Caco-2 (cell line): ENCODE data around the gene FBXL20. TPM values are rescaled to one million over a fixed set of nuclear protein-coding genes. Genes with fewer than 3 reads are reported as not detected.
"Not testable (repeated sequence)": the region's sequence is repeated elsewhere in the genome, so short reads cannot be mapped to it uniquely, and the experiment has no call there.

Experiments used
- BruUV-seq: library from RNA; stranded (reverse); fragments of 400-500 nt; replicated peaks from 2 replicates; lab custom pipeline; 2021; lab: Mats Ljungman, UMichigan
- CTCF ChIA-PET: fragments of 300-600 bp; sonication (Branson Sonifier 250); formaldehyde crosslinking; loops from one replicate; lab custom pipeline; 2022; ENCODE audit warnings: antibody characterized with exemption; lab: Charles Lee
- POLR2A ChIA-PET: fragments of 300-600 bp; sonication (Branson Sonifier 250); formaldehyde crosslinking; loops from one replicate; lab custom pipeline; 2022; ENCODE audit warnings: antibody characterized with exemption; lab: Charles Lee
- DNase-seq, 2 experiments: peaks; one replicate each; pipeline versions ENCODE4 v3.0.0 to v3.0.0-alpha.2; 2020 to 2022
- H3K27me3 ChIP-seq: replicated peaks from 2 replicates; pipeline ENCODE4 v1.6.0; 2011; ENCODE audit warnings: low read length; ENCODE audit not compliant: control insufficient read depth, insufficient read depth
- H3K36me3 ChIP-seq: 2 replicates; pipeline ENCODE4 v1.5.1; 2011; ENCODE audit warnings: low read length; ENCODE audit not compliant: control insufficient read depth, insufficient read depth
- H3K4me1 ChIP-seq: fragments of 250-450 bp; sonication (Bioruptor Pico); 2 replicates; pipeline ENCODE4 v1.5.1; 2020; ENCODE audit warnings: mild to moderate bottlenecking
- H3K4me3 ChIP-seq: 2 replicates; pipeline ENCODE4 v1.5.1; 2011; ENCODE audit warnings: low read depth, mild to moderate bottlenecking, control low read depth, low read length
- H3K9me3 ChIP-seq: fragments of 250-450 bp; sonication (Bioruptor Pico); 2 replicates; pipeline ENCODE4 v1.5.1; 2020; ENCODE audit warnings: mild to moderate bottlenecking, moderate library complexity
- H3K27ac Mint-ChIP-seq: one replicate; pipeline ENCODE4 v1.8.0; 2022; ENCODE audit warnings: mixed read lengths; ENCODE audit not compliant: unreplicated experiment
- H3K27me3 Mint-ChIP-seq: one replicate; pipeline ENCODE4 v1.8.0; 2022; ENCODE audit warnings: mixed read lengths; ENCODE audit not compliant: insufficient read depth, unreplicated experiment
- H3K36me3 Mint-ChIP-seq: one replicate; pipeline ENCODE4 v1.8.0; 2022; ENCODE audit warnings: mild to moderate bottlenecking, mixed read lengths; ENCODE audit not compliant: insufficient read depth, unreplicated experiment
- H3K4me1 Mint-ChIP-seq: one replicate; pipeline ENCODE4 v1.8.0; 2022; ENCODE audit warnings: low read depth, mixed read lengths; ENCODE audit not compliant: unreplicated experiment
- H3K4me3 Mint-ChIP-seq: one replicate; pipeline ENCODE4 v1.8.0; 2022; ENCODE audit warnings: mild to moderate bottlenecking, moderate library complexity, mixed read lengths; ENCODE audit not compliant: unreplicated experiment
- H3K9me3 Mint-ChIP-seq: one replicate; pipeline ENCODE4 v1.8.0; 2022; ENCODE audit warnings: mixed read lengths; ENCODE audit not compliant: unreplicated experiment
- intact Hi-C: fragments of 100-400 bp; cut with micrococcal nuclease; formaldehyde crosslinking; loops from one replicate; pipeline ENCODE4 v1.10.0; 2022; ENCODE audit not compliant: unreplicated experiment
- total RNA-seq: library from RNA; stranded (reverse); gene quantifications from 2 replicates; pipeline ENCODE4 v1.2.3, GENCODE V29; 2022
- TF ChIP-seq, protein P1 (sequence below), 2 experiments: fragments of 200-600 bp in 1 of 2; IDR thresholded peaks; 1 replicate in 1 of 2; 2 replicates in 1 of 2; pipeline versions ENCODE4 v1.5.1 to v1.8.0; 2011 to 2022; ENCODE audit warnings: antibody characterized with exemption in 1 of 2, control low read depth in 1 of 2, inconsistent platforms in 1 of 2, low read depth in 1 of 2, low read length in 1 of 2, mild to moderate bottlenecking in 1 of 2, moderate library complexity in 1 of 2; ENCODE audit not compliant: insufficient read depth in 1 of 2, severe bottlenecking in 1 of 2, unreplicated experiment in 1 of 2

FBXL20 gene
- total RNA-seq, 1 experiment from 2014 or later: 12.6 TPM

DNA sequence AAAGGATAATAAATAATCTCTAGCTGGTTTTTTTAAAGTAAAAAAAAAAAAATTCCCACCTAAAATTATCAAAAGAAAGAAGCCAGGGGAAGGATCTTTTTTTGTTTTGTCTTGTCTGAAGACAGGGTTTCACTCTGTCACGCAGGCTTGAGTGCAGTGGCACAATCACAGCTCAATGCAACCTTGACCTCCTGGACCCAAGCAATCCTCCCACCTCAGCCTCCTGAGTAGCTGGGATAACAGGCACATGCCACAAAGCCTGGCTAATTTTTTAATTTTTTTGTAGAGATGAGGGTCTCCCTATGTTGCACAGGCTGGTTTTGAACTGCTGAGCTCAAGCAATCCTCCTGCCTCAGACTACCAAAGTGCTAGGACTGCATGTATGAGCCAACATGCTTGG lies 97.2 kb downstream of the FBXL20 start:
- intact Hi-C loops: no loop called here
- Mint-ChIP-seq H3K4me3 (no peak overlapping the region), H3K36me3 (peaks cover 4% of the 10 kb centered on the region), H3K4me1 (no peaks in the 10 kb centered on the region), H3K9me3 (no peaks in the 10 kb centered on the region), H3K27me3 (no peaks in the 10 kb centered on the region), H3K27ac (no peak overlapping the region)
- no peaks in the 10 kb centered on the region for H3K9me3 ChIP-seq
- H3K4me1 ChIP-seq: no peaks in the 10 kb centered on the region
- BruUV-seq: no TSS peak
- no peaks in the 10 kb centered on the region; the same call in none of the 2 replicates for H3K36me3 ChIP-seq
- H3K4me3 ChIP-seq: no peak overlapping the region
- no peaks in the 10 kb centered on the region for H3K27me3 ChIP-seq
- ChIA-PET POLR2A (no interaction called here), CTCF (no interaction called here)
- no peak for DNase-seq
- TF ChIP-seq, protein P1, sequence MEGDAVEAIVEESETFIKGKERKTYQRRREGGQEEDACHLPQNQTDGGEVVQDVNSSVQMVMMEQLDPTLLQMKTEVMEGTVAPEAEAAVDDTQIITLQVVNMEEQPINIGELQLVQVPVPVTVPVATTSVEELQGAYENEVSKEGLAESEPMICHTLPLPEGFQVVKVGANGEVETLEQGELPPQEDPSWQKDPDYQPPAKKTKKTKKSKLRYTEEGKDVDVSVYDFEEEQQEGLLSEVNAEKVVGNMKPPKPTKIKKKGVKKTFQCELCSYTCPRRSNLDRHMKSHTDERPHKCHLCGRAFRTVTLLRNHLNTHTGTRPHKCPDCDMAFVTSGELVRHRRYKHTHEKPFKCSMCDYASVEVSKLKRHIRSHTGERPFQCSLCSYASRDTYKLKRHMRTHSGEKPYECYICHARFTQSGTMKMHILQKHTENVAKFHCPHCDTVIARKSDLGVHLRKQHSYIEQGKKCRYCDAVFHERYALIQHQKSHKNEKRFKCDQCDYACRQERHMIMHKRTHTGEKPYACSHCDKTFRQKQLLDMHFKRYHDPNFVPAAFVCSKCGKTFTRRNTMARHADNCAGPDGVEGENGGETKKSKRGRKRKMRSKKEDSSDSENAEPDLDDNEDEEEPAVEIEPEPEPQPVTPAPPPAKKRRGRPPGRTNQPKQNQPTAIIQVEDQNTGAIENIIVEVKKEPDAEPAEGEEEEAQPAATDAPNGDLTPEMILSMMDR (IDR thresholded peaks at IDR 0.05; ENCODE audit: insufficient read depth in 1 of 2, low read depth in 1 of 2, low read length in 1 of 2, severe bottlenecking in 1 of 2, unreplicated experiment in 1 of 2): no peak

DNA sequence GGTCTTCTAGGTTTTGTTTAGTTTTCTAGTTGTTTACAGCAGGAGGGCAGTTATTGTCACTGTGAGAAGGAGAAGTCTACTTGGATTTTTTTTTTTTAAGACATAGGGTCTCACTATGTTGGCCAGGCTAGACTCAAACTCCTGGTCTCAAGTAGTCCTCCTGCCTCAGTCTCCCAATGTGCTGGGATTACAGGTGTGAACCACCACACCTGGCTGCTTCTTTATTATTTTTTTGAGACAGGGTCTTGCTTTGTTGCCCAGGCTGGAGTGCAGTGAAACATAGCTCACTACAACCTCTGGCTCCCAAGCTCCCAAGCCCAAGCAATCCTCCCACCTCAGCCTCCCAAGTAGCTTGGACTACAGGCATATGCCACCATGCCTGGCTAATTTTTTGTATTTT lies 107.4 kb downstream of the FBXL20 start:
- TF ChIP-seq, protein P1 (IDR thresholded peaks at IDR 0.05; ENCODE audit: insufficient read depth in 1 of 2, low read depth in 1 of 2, low read length in 1 of 2, severe bottlenecking in 1 of 2, unreplicated experiment in 1 of 2): no peak
- intact Hi-C loops: no loop called here
- H3K9me3 Mint-ChIP-seq: no peaks in the 10 kb centered on the region
- H3K36me3 Mint-ChIP-seq: no peaks in the 10 kb centered on the region
- no peaks in the 10 kb centered on the region for H3K27me3 Mint-ChIP-seq
- H3K4me3 Mint-ChIP-seq: no peak overlapping the region
- no peaks in the 10 kb centered on the region for H3K4me1 ChIP-seq
- no TSS peak for BruUV-seq
- H3K36me3 ChIP-seq: no peaks in the 10 kb centered on the region
- ChIA-PET POLR2A (no interaction called here), CTCF (no interaction called here)
- H3K27ac Mint-ChIP-seq: no peak overlapping the region
- no peaks in the 10 kb centered on the region for H3K4me1 Mint-ChIP-seq
- H3K4me3 ChIP-seq: no peak overlapping the region
- no peaks in the 10 kb centered on the region for H3K27me3 ChIP-seq
- H3K9me3 ChIP-seq: no peaks in the 10 kb centered on the region
- no peak for DNase-seq

DNA sequence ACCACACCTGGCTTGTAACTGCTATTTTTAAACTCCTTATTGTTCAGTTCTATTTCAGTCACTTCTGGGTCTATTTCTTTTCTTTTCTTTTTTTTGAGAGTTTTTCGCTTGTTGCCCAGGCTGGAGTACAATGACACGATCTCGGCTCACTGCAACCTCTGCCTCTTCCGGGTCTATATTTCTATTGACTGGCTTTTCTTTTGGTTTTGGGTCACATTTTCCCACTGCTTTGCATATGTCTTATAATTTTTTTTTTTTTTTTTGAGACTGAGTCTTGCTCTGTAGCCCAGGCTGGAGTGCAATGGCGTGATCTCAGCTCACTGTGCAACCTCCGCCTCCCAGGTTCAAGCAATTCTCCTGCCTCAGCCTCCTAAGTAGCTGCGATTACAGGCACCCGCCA lies 108.9 kb downstream of the FBXL20 start:
- CTCF ChIA-PET, H3K4me3 Mint-ChIP-seq: not testable (repeated sequence)

DNA sequence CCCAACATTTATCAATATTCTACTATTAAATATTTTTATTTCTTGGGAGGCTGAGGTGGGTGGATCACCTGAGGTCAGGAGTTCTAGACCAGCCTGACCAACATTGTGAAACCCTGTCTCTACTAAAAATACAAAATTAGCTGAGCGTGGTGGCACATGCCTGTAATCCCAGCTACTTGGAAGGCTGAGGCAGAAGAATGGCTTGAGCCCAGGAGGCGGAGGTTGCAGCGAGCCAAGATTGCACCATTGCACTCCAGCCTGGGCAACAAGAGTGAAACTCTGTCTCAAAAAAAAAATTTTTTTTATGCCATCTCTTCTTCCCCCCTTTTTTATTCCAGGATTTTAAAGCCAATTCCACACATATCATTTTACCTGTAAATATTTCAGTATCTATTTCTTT lies 114.9 kb downstream of the FBXL20 start:
- H3K36me3 ChIP-seq, H3K27me3 ChIP-seq, H3K4me3 Mint-ChIP-seq, H3K27me3 Mint-ChIP-seq, BruUV-seq, H3K4me1 ChIP-seq, H3K27ac Mint-ChIP-seq, H3K36me3 Mint-ChIP-seq, H3K9me3 ChIP-seq, DNase-seq, H3K9me3 Mint-ChIP-seq, intact Hi-C loops, POLR2A ChIA-PET, CTCF ChIA-PET, H3K4me3 ChIP-seq: not testable (repeated sequence)
- peaks cover 12% of the 10 kb centered on the region for H3K4me1 Mint-ChIP-seq

More for the DNA sequence above, 108.9 kb downstream of the FBXL20 start:
- H3K4me1 ChIP-seq, H3K9me3 ChIP-seq, intact Hi-C loops, BruUV-seq, H3K27me3 Mint-ChIP-seq, H3K4me3 ChIP-seq, H3K36me3 ChIP-seq, H3K36me3 Mint-ChIP-seq, H3K27me3 ChIP-seq, H3K4me1 Mint-ChIP-seq, DNase-seq, H3K27ac Mint-ChIP-seq, H3K9me3 Mint-ChIP-seq, POLR2A ChIA-PET: not testable (repeated sequence)
